Neural crest cell (in vitro differentiated cells): ENCODE data around the gene TMEM114. TPM values are rescaled to one million over a fixed set of nuclear protein-coding genes. Genes with fewer than 3 reads are reported as not detected.

ENCODE experiments used
- DNase-seq: peaks from one replicate; pipeline ENCODE4 v3.0.0; 2021; ENCODE audit warnings: low read depth, mixed read lengths, low spot score
- H3K27ac Mint-ChIP-seq: one replicate; pipeline ENCODE4 v1.8.0; 2021; ENCODE audit warnings: mild to moderate bottlenecking, mixed read lengths; ENCODE audit not compliant: unreplicated experiment
- H3K27me3 Mint-ChIP-seq: 2 replicates; pipeline ENCODE4 v1.8.0; 2021; ENCODE audit warnings: low read depth, mild to moderate bottlenecking, mixed read lengths
- H3K36me3 Mint-ChIP-seq: 2 replicates; pipeline ENCODE4 v1.8.0; 2021; ENCODE audit warnings: low read depth, mild to moderate bottlenecking, mixed read lengths
- H3K4me1 Mint-ChIP-seq: 2 replicates; pipeline ENCODE4 v1.8.0; 2021; ENCODE audit warnings: mixed read lengths
- H3K4me3 Mint-ChIP-seq: one replicate; pipeline ENCODE4 v1.8.0; 2021; ENCODE audit warnings: mild to moderate bottlenecking, mixed read lengths
- H3K9me3 Mint-ChIP-seq: 2 replicates; pipeline ENCODE4 v1.8.0; 2021; ENCODE audit warnings: mixed read lengths
- CTCF ChIP-seq: fragments of 200-600 bp; sonication (generic); conservative IDR thresholded peaks from 2 replicates; pipeline ENCODE4 v1.5.0; 2021; ENCODE audit warnings: antibody characterized with exemption, mild to moderate bottlenecking
- total RNA-seq: library from RNA; stranded (reverse); gene quantifications from 2 replicates; pipeline ENCODE4 v1.2.1, GENCODE V29; 2021

TMEM114 gene
- total RNA-seq, 1 donor from 2014 or later: not detected

- peaks cover 54% of the 10 kb centered on the region for H3K27me3 Mint-ChIP-seq
- H3K4me1 Mint-ChIP-seq: peaks cover 8% of the 10 kb centered on the region
- peaks cover 4% of the 10 kb centered on the region for H3K9me3 Mint-ChIP-seq
Observed at GRCh38 chr16:8555400-8555799, 34.9 kb downstream of the TMEM114 start.

GRCh38 chr16:8554881-8555280 is 35.4 kb downstream of the TMEM114 start:
- Mint-ChIP-seq H3K27ac (no peak overlapping the region), H3K4me3 (no peak overlapping the region), H3K4me1 (peaks cover 8% of the 10 kb centered on the region), H3K27me3 (peaks cover 54% of the 10 kb centered on the region), H3K9me3 (peaks cover 4% of the 10 kb centered on the region), H3K36me3 (no peaks in the 10 kb centered on the region)
- DNase-seq: no peak
- TF ChIP-seq CTCF: no peak

More at GRCh38 chr16:8555400-8555799, 34.9 kb downstream of the TMEM114 start:
- Mint-ChIP-seq H3K36me3 (no peaks in the 10 kb centered on the region), H3K4me3 (no peak overlapping the region), H3K27ac (no peak overlapping the region)
- TF ChIP-seq CTCF: no peak
- no peak for DNase-seq

GRCh38 chr16:8554022-8554421 is 36.3 kb downstream of the TMEM114 start:
- H3K4me1 Mint-ChIP-seq: peaks cover 8% of the 10 kb centered on the region
- peaks cover 56% of the 10 kb centered on the region for H3K27me3 Mint-ChIP-seq
- TF ChIP-seq CTCF: no peak
- H3K9me3 Mint-ChIP-seq: peaks cover 4% of the 10 kb centered on the region
- no peaks in the 10 kb centered on the region for H3K36me3 Mint-ChIP-seq
- H3K4me3 Mint-ChIP-seq: no peak overlapping the region
- no peak overlapping the region for H3K27ac Mint-ChIP-seq
- DNase-seq: no peak

GRCh38 chr16:8552487-8553221 is 37.7 kb downstream of the TMEM114 start:
- Mint-ChIP-seq H3K4me3 (no peak overlapping the region), H3K36me3 (no peaks in the 10 kb centered on the region), H3K27me3 (peaks cover 54% of the 10 kb centered on the region), H3K27ac (no peak overlapping the region), H3K4me1 (peaks cover 8% of the 10 kb centered on the region), H3K9me3 (peaks cover 4% of the 10 kb centered on the region)
- no peak for DNase-seq
- TF ChIP-seq CTCF: no peak

GRCh38 chr16:8551388-8552332 is 38.7 kb downstream of the TMEM114 start:
- H3K36me3 Mint-ChIP-seq: no peaks in the 10 kb centered on the region
- peaks cover 49% of the 10 kb centered on the region for H3K27me3 Mint-ChIP-seq
- TF ChIP-seq CTCF: no peak
- no peak overlapping the region for H3K27ac Mint-ChIP-seq
- no peak overlapping the region for H3K4me3 Mint-ChIP-seq
- peaks cover 8% of the 10 kb centered on the region for H3K4me1 Mint-ChIP-seq
- H3K9me3 Mint-ChIP-seq: peaks cover 4% of the 10 kb centered on the region
- no peak for DNase-seq
